T-cell (primary cell): Measurements from ENCODE around the gene MKLN1. TPM values are rescaled to one million over a fixed set of nuclear protein-coding genes. Genes with fewer than 3 reads are reported as not detected.
"Not testable (repeated sequence)": the region's sequence is repeated elsewhere in the genome, so short reads cannot be mapped to it uniquely, and the experiment has no call there.

ENCODE experiments used
- ATAC-seq, 4 experiments: fragments of 200-7000 bp in 3 of 4; fragments of 150-1000 bp in 1 of 4; cut with Tn5 transposase; replicated peaks in 1 of 4; 1 replicate in 3 of 4; 2 replicates in 1 of 4; pipeline ENCODE4 v1.10.0; 2021; ENCODE audit warnings: moderate library complexity in 3 of 4, mild to moderate bottlenecking in 2 of 4, moderate number of reproducible peaks in 1 of 4
- CTCF ChIA-PET, 2 donors: fragments of 300-600 bp; sonication (Branson Sonifier 250); formaldehyde crosslinking; loops; one replicate each; lab custom pipeline; 2022; ENCODE audit warnings: antibody characterized with exemption in 2 of 2; lab: Charles Lee
- POLR2A ChIA-PET, 2 donors: fragments of 300-600 bp; sonication (Branson Sonifier 250); formaldehyde crosslinking; loops; one replicate each; lab custom pipeline; 2022; ENCODE audit warnings: antibody characterized with exemption in 2 of 2; lab: Charles Lee
- DNase-seq, 35 experiments: peaks; one replicate each; pipeline versions ENCODE4 v3.0.0 to v3.0.0-alpha.2; 2013 to 2023
- H3K27ac ChIP-seq: one replicate; pipeline ENCODE4 v1.5.1; 2013; ENCODE audit warnings: low read length
- H3K27me3 ChIP-seq, 2 experiments: replicated peaks in 1 of 2; 1 replicate in 1 of 2; 2 replicates in 1 of 2; pipeline versions ENCODE4 v1.6.1 to v1.7.0; 2013; ENCODE audit warnings: low read length in 1 of 2, mixed read lengths in 1 of 2; ENCODE audit not compliant: control insufficient read depth in 2 of 2, insufficient read depth in 2 of 2; ENCODE audit errors: extremely low read depth in 1 of 2
- H3K36me3 ChIP-seq, 2 donors: 1 replicate in 1 of 2; 2 replicates in 1 of 2; pipeline versions ENCODE4 v1.6.1 to v1.7.0; 2013; ENCODE audit warnings: low read length in 1 of 2; ENCODE audit not compliant: control insufficient read depth in 2 of 2, insufficient read depth in 1 of 2; ENCODE audit errors: extremely low read depth in 1 of 2
- H3K4me1 ChIP-seq, 2 experiments: 1 replicate in 1 of 2; 2 replicates in 1 of 2; pipeline versions ENCODE4 v1.6.1 to v1.7.0; 2013; ENCODE audit warnings: low read length in 2 of 2, mixed read lengths in 1 of 2; ENCODE audit not compliant: insufficient read depth in 2 of 2, control insufficient read depth in 1 of 2; ENCODE audit errors: extremely low read depth in 1 of 2
- H3K4me3 ChIP-seq, 2 donors: 1 replicate in 1 of 2; 2 replicates in 1 of 2; pipeline versions ENCODE4 v1.5.1 to v1.7.0; 2013; ENCODE audit warnings: mild to moderate bottlenecking in 2 of 2, low read length in 1 of 2, moderate library complexity in 1 of 2; ENCODE audit not compliant: control insufficient read depth in 1 of 2; ENCODE audit errors: extremely low read depth in 1 of 2
- H3K9me3 ChIP-seq: 2 replicates; pipeline ENCODE4 v1.7.0; 2013
- H3K27ac Mint-ChIP-seq, 2 donors: one replicate each; pipeline ENCODE4 v1.8.0; 2020 to 2021; ENCODE audit warnings: mild to moderate bottlenecking in 2 of 2, mixed read lengths in 2 of 2
- H3K27me3 Mint-ChIP-seq, 2 donors: one replicate each; pipeline ENCODE4 v1.8.0; 2021 to 2022; ENCODE audit warnings: mixed read lengths in 2 of 2
- H3K36me3 Mint-ChIP-seq: one replicate; pipeline ENCODE4 v1.8.0; 2021; ENCODE audit warnings: mixed read lengths
- H3K4me1 Mint-ChIP-seq, 3 donors: one replicate each; pipeline ENCODE4 v1.8.0; 2020 to 2022; ENCODE audit warnings: mixed read lengths in 3 of 3, mild to moderate bottlenecking in 1 of 3
- H3K4me3 Mint-ChIP-seq, 3 donors: one replicate each; pipeline ENCODE4 v1.8.0; 2020 to 2022; ENCODE audit warnings: mild to moderate bottlenecking in 3 of 3, mixed read lengths in 3 of 3, moderate library complexity in 3 of 3
- H3K9me3 Mint-ChIP-seq, 3 donors: one replicate each; pipeline ENCODE4 v1.8.0; 2020 to 2022; ENCODE audit warnings: mixed read lengths in 3 of 3
- WGBS: methylation state at CpG from one replicate; pipeline ENCODE4 v1.1.5; 2013; ENCODE audit warnings: missing lambda C conversion rate; ENCODE audit not compliant: insufficient coverage; 5-methylcytosine and 5-hydroxymethylcytosine counted together
- total RNA-seq, 35 experiments: library from RNA in 6 of 35; stranded (reverse) in 6 of 35; fragments of 120-200 nt in 1 of 35; gene quantifications; one replicate each; pipeline versions ENCODE4 v1.2.1 to v1.2.4 and lab custom pipeline; 2013 to 2026

MKLN1 gene
- total RNA-seq, 5 donors from 2014 or later (not counting 1 experiment from before 2014, with no cell fraction given), result 43.9 to 63.3 (median 46.5) TPM

DNA sequence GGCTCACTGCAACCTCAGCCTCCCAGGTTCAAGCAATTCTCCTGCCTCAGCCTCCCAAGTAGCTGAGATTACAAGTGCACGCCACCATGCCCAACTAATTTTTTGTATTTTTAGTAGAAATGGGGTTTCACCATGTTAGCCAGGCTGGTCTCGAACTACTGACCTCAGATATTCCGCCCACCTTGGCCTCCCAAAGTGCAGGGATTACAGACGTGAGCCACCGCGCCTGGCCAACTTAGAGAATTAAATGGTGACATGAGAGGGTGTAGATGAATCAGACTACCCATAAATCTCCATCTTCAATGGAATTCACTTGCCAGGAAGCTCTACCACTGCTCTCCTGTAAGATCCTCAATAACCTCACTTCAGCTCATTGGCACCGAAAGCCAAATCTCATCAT, 187.8 kb downstream of the MKLN1 start:
- H3K27me3 ChIP-seq, H3K36me3 Mint-ChIP-seq, H3K27ac Mint-ChIP-seq, H3K4me1 ChIP-seq, H3K9me3 ChIP-seq, H3K27me3 Mint-ChIP-seq, H3K9me3 Mint-ChIP-seq, DNase-seq, H3K36me3 ChIP-seq, H3K4me3 ChIP-seq, ATAC-seq, H3K27ac ChIP-seq, H3K4me3 Mint-ChIP-seq, POLR2A ChIA-PET: not testable (repeated sequence)
- peaks cover 10 to 15% (median 11%) of the 10 kb centered on the region in 3 donors for H3K4me1 Mint-ChIP-seq
- 77% methylated on average over 3 of the region's 7 CpGs for WGBS
- CTCF ChIA-PET, result interaction anchor here (0.7 to 0.9 kb wide), 2 partner anchors 9 to 53 kb away, joined by 3 read pairs; no protein-coding TSS in a partner anchor

DNA sequence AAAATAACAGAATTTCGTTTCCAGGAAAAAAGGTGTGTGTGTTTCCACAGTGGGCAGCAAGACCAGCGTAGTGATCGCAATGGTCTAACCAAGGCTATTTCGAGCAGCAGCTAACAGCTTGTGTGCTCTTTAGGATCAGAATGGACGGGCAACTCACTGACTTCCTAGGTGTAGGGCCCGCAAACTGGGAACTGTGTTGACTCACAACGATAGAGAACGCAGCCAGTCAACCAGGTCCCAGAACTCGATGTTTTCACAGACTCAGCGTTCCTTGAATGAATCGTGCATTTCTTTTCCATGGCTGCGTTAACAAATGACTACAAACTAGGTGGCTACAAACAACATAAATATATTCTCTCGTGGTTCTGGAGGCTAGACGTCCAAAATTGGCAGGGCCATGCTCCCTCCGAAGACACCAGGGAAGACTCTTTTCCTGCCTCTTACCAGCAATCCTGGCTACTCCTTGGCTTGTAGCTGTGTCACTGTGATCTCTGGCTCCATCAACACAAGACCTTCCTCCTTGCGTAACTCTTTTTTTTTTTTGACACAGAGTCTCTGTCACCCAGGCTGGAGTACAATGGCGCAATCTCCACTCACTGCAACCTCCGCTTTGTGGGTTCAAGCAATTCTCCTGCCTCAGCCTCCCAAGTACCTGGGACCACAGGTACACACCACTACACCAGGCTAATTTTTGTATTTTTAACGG, 189.7 kb downstream of the MKLN1 start:
- Histone ChIP-seq H3K4me3 (no peak overlapping the region), H3K27ac (no peak overlapping the region), H3K27me3 (peaks cover 0 to 2% of the 10 kb centered on the region in 2 experiments), H3K9me3 (no peaks in the 10 kb centered on the region), H3K36me3 (no peaks in the 10 kb centered on the region), H3K4me1 (peaks cover 0 to 9% of the 10 kb centered on the region in 2 experiments)
- Mint-ChIP-seq H3K27ac (no peak overlapping the region), H3K36me3 (no peaks in the 10 kb centered on the region), H3K27me3 (peaks cover 0 to 4% of the 10 kb centered on the region in 2 donors), H3K4me3 (no peak overlapping the region), H3K9me3 (no peaks in the 10 kb centered on the region), H3K4me1 (peaks cover 10 to 18% (median 14%) of the 10 kb centered on the region in 3 donors)
- ChIA-PET CTCF (no interaction called here), POLR2A (no interaction called here)
- WGBS, result 89% methylated on average over 18 of the region's 19 CpGs
- ATAC-seq, result no peak
- DNase-seq, result no peak

DNA sequence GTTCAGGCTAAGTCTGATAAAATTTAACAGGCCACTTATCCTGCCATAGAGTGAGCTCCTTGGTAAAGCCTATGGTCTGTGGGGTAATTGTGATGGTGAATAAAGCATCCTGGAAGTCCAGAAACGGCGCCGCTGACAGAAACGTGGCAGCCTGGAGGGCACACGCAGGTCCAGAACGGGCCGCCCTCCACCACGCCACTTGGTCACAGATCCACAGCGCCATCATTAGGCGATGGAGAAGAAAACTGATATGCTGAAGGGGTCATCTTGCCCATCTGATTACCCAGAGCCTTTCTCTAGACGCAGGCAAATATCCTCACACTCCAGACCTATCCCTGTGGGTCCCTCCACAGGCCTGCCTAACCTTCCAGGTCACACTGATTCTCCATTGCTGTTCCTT, 190.9 kb downstream of the MKLN1 start:
- H3K9me3 Mint-ChIP-seq, result no peaks in the 10 kb centered on the region
- H3K4me1 Mint-ChIP-seq, result peaks cover 11 to 17% (median 16%) of the 10 kb centered on the region in 3 donors
- Histone ChIP-seq H3K36me3 (no peaks in the 10 kb centered on the region), H3K9me3 (no peaks in the 10 kb centered on the region), H3K4me1 (peaks cover 0 to 5% of the 10 kb centered on the region in 2 experiments), H3K27ac (no peak overlapping the region), H3K4me3 (no peak overlapping the region), H3K27me3 (peaks cover 0 to 2% of the 10 kb centered on the region in 2 experiments)
- ATAC-seq (no peak), DNase-seq (no peak)
- no peak overlapping the region for H3K4me3 Mint-ChIP-seq
- POLR2A ChIA-PET, result no interaction called here
- no peaks in the 10 kb centered on the region for H3K36me3 Mint-ChIP-seq
- 93% methylated on average over 10 of the region's 11 CpGs for WGBS
- no peak overlapping the region for H3K27ac Mint-ChIP-seq
- H3K27me3 Mint-ChIP-seq, result peaks cover 0 to 3% of the 10 kb centered on the region in 2 donors
- CTCF ChIA-PET, result interaction anchor here in 1 of 2 donors (0.7 kb wide), 1 partner anchor 28 kb away, joined by 3 read pairs; no protein-coding TSS in a partner anchor

DNA sequence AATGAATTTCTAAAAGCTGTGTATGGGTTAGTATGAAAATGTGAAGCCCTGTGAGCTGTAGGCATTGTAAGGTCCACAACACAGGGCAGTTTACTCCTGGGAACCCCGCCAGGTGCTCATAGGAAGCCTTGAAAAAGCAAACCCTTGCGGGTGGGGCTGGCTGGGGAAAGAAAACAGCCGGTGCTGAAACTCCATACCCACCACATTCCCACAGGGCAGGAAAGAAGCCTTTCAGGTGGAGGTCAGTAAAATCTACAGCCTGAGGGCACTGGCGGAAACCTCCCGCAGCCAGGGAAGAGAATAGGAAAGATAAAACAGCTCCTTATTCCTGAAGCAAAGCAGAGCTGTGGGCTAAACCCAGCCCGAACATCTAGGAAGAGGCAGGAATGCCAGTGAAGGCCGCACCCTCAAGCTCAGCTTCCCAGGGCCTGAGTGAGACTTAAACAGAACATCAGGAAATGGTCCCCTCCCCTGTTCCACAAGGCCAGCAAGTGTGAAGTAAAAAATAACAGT, 194.0 kb downstream of the MKLN1 start:
- ChIA-PET POLR2A (interaction anchor here in 1 of 2 donors (0.6 kb wide), 1 partner anchor 196 kb away, joined by 7 read pairs; no protein-coding TSS in a partner anchor), CTCF (interaction anchor here (0.5 to 2.2 kb wide), 5 partner anchors 9 to 1773 kb away, joined by 3 to 10 read pairs (median 3); no protein-coding TSS in a partner anchor)
- Histone ChIP-seq H3K27me3 (peaks cover 0 to 2% of the 10 kb centered on the region in 2 experiments), H3K4me1 (peaks cover 0 to 3% of the 10 kb centered on the region in 2 experiments), H3K27ac (no peak overlapping the region), H3K9me3 (no peaks in the 10 kb centered on the region), H3K36me3 (no peaks in the 10 kb centered on the region), H3K4me3 (no peak overlapping the region)
- Mint-ChIP-seq H3K27ac (no peak overlapping the region), H3K9me3 (no peaks in the 10 kb centered on the region), H3K36me3 (no peaks in the 10 kb centered on the region), H3K4me1 (peaks cover 10 to 16% (median 15%) of the 10 kb centered on the region in 3 donors), H3K4me3 (peak overlapping the region in 2 of 3 donors; percentile 21 to 53), H3K27me3 (peaks cover 0 to 3% of the 10 kb centered on the region in 2 donors)
- ATAC-seq (no peak), DNase-seq (no peak)
- WGBS, result 100% methylated on average over 1 of the region's 7 CpGs

DNA sequence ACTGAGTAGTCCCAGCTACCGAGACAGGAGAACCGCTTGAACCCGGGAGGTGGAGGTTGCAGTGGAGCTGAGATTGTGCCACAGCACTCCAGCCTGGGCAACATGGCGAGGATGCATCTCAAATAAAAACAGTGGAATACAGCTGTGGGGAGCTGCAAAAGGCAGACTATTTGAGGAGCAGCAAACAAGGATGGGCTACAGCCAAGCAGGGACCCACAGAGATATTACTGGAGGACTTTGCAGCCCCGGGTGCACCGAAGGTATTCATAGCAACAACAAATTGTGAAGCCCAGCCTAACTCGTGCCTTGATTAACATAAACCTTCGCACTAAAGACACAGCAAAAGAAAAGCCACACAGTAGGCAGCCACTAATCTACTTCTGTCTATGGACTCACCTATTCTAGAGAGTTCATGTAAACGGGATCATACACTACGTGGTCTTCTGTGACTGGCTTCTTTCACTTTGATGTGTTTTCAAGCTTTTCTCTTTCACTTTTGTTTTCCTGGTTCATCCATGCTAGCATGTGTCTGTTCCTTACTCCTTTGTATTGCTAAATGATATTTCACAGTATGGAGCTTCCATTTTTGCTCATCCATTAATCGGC, 194.8 kb downstream of the MKLN1 start:
- DNase-seq (peak in 1 of 35 experiments; percentile 18), ATAC-seq (peak in 2 of 4 experiments; percentile 42 to 59)

DNA sequence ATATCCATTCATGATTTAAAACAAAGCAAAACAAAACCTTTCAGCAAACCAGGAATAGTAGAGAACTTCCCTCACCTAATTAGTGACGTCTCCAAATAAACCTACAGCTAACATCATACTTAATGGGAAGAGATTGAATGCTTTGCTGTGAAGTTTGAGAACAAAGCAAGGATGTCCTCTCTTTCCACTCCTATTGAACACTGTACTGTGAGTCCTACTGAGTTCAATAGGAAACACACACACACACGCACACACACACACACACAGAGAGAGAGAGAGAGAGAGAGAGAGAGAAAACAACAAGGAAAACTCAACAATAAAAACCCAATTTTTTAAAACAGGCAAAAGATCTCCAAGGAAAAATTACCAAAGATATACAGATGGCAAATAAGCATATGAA, 196.4 kb downstream of the MKLN1 start:
- no CpG with 5 or more reads among the region's 2 CpGs for WGBS
- DNase-seq, result no peak
- no peaks in the 10 kb centered on the region for H3K36me3 ChIP-seq
- H3K27me3 ChIP-seq, result no peaks in the 10 kb centered on the region
- H3K9me3 Mint-ChIP-seq, result no peaks in the 10 kb centered on the region
- ChIA-PET CTCF (interaction anchor here in 1 of 2 donors (0.6 kb wide), 1 partner anchor 9 kb away, joined by 3 read pairs; no protein-coding TSS in a partner anchor), POLR2A (no interaction called here)
- H3K4me1 ChIP-seq, result peaks cover 0 to 3% of the 10 kb centered on the region in 2 experiments
- ATAC-seq, result no peak
- H3K4me3 ChIP-seq, result no peak overlapping the region
- H3K9me3 ChIP-seq, result no peaks in the 10 kb centered on the region
- H3K4me1 Mint-ChIP-seq, result peaks cover 10 to 16% (median 15%) of the 10 kb centered on the region in 3 donors
- no peak overlapping the region for H3K27ac ChIP-seq
- H3K27ac Mint-ChIP-seq, result no peak overlapping the region
- H3K27me3 Mint-ChIP-seq, result peaks cover 3 to 4% of the 10 kb centered on the region in 2 donors
- H3K4me3 Mint-ChIP-seq, result no peak overlapping the region
- no peaks in the 10 kb centered on the region for H3K36me3 Mint-ChIP-seq

More for the DNA sequence above, 194.8 kb downstream of the MKLN1 start:
- POLR2A ChIA-PET, result no interaction called here
- peak overlapping the region in 1 of 2 donors; percentile 26 for H3K27ac Mint-ChIP-seq
- peak overlapping the region in 1 of 2 donors; percentile 1 for H3K4me3 ChIP-seq
- CTCF ChIA-PET, result interaction anchor here (0.7 to 2.2 kb wide), 4 partner anchors 8 to 11 kb away, joined by 3 to 10 read pairs (median 4); no protein-coding TSS in a partner anchor
- peaks cover 3% of the 10 kb centered on the region in 2 donors for H3K27me3 Mint-ChIP-seq
- H3K4me1 Mint-ChIP-seq, result peaks cover 10 to 16% (median 15%) of the 10 kb centered on the region in 3 donors
- WGBS, result 73% methylated on average over 10 of the region's 11 CpGs
- peaks cover 0 to 3% of the 10 kb centered on the region in 2 experiments for H3K4me1 ChIP-seq
- H3K27me3 ChIP-seq, result no peaks in the 10 kb centered on the region
- no peak overlapping the region for H3K27ac ChIP-seq
- peak overlapping the region; percentile 43 to 66 (median 53) for H3K4me3 Mint-ChIP-seq
- no peaks in the 10 kb centered on the region for H3K36me3 Mint-ChIP-seq
- no peaks in the 10 kb centered on the region for H3K36me3 ChIP-seq
- H3K9me3 ChIP-seq, result no peaks in the 10 kb centered on the region
- no peaks in the 10 kb centered on the region for H3K9me3 Mint-ChIP-seq
